K562 (cell line): ENCODE data around the gene AHCYL2.

Experiments
- CTCF ChIP-seq, 3 experiments: IDR thresholded peaks in 2 of 3; conservative IDR thresholded peaks in 1 of 3; 2 replicates each; pipeline ENCODE4 v1.5.1; 2011 to 2012; ENCODE audit warnings: low read length in 3 of 3, mild to moderate bottlenecking in 3 of 3, control low read depth in 2 of 3, improper control_type of control experiment in 1 of 3, inconsistent platforms in 1 of 3, low read depth in 1 of 3, mixed read lengths in 1 of 3, moderate library complexity in 1 of 3; ENCODE audit not compliant: insufficient read depth in 2 of 3
- EGR1 ChIP-seq: fragments of 450-650 bp; conservative IDR thresholded peaks from 2 replicates; pipeline ENCODE4 v1.6.1; 2017; ENCODE audit warnings: mild to moderate bottlenecking
- EP300 ChIP-seq: IDR thresholded peaks from 2 replicates; pipeline ENCODE4 v1.6.1; 2012; ENCODE audit warnings: low read length, improper control_type of control experiment
- POLR2AphosphoS5 ChIP-seq: IDR thresholded peaks from 2 replicates; pipeline ENCODE4 v1.6.1; 2011; ENCODE audit warnings: mild to moderate bottlenecking, low read depth, low read length, moderate library complexity; ENCODE audit not compliant: control insufficient read depth, insufficient read depth
- SAP30 ChIP-seq: fragments of 200-600 bp; sonication (generic); IDR thresholded peaks from 2 replicates; pipeline ENCODE4 v1.6.1; 2012; ENCODE audit warnings: borderline replicate concordance, low read depth, mild to moderate bottlenecking, moderate library complexity, low read length, control low read depth, inconsistent platforms; ENCODE audit not compliant: insufficient read depth, poor library complexity, severe bottlenecking
- ZNF24 ChIP-seq: fragments of 450-650 bp; IDR thresholded peaks from 2 replicates; pipeline ENCODE4 v1.6.1; 2016
- ZNF79 ChIP-seq: fragments of 250-450 bp; sonication (Bioruptor Pico); IDR thresholded peaks from 2 replicates; pipeline ENCODE4 v1.4.0; 2020; ENCODE audit warnings: low read depth, mild to moderate bottlenecking, moderate library complexity
- ZZZ3 ChIP-seq: fragments of 450-650 bp; IDR thresholded peaks from 2 replicates; pipeline ENCODE4 v1.6.1; 2016; ENCODE audit warnings: antibody characterized with exemption, mild to moderate bottlenecking, moderate library complexity
- TF ChIP-seq, protein P1 (sequence below): sonication (generic); formaldehyde crosslinking; IDR thresholded peaks from 2 replicates; pipeline ENCODE4 v1.4.0; 2020; ENCODE audit warnings: mild to moderate bottlenecking, missing genetic modification reagents
- TF ChIP-seq, protein P2 (sequence below): fragments of 250-450 bp; sonication (Bioruptor Pico); IDR thresholded peaks from 2 replicates; pipeline ENCODE4 v1.4.0; 2020; ENCODE audit warnings: mild to moderate bottlenecking, moderate library complexity

DNA sequence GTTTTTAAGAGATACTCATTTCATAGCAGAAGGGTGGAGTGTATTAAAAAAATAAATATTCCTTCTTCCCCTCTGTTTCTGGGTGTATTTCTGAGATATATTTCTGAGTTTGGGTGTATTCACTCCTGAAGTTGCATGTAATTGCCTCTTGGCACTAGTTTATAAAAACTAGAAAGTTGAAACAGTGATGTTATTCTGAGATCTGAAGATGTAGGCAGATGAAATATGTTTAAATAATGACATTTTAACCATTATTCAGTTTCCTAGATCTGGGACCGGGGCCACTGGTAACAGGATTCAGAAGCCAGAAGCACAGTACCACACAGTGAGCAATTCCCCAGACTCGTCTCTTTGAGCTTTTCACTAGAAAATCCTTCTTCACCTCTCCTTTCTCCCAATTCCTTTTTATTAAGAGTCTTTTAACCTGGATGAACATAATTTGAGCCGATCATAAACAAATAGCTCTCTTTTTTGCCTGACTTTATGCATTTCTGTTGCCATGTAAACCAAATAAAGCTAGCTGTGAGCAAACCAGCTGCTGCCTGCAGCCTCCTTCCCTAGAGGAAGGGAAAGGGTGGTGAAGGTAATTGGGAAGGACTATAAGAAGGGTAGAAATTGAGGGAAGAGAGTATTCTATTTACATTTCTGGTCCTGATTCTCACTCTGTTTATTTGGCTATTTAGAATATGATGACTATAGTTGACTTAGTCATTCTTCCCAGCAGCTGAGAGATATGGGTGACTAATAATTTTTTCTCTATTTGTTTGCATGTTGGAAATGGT, 107.6 kb downstream of the AHCYL2 start:
- TF ChIP-seq POLR2AphosphoS5, result no peak
- TF ChIP-seq, protein P1, sequence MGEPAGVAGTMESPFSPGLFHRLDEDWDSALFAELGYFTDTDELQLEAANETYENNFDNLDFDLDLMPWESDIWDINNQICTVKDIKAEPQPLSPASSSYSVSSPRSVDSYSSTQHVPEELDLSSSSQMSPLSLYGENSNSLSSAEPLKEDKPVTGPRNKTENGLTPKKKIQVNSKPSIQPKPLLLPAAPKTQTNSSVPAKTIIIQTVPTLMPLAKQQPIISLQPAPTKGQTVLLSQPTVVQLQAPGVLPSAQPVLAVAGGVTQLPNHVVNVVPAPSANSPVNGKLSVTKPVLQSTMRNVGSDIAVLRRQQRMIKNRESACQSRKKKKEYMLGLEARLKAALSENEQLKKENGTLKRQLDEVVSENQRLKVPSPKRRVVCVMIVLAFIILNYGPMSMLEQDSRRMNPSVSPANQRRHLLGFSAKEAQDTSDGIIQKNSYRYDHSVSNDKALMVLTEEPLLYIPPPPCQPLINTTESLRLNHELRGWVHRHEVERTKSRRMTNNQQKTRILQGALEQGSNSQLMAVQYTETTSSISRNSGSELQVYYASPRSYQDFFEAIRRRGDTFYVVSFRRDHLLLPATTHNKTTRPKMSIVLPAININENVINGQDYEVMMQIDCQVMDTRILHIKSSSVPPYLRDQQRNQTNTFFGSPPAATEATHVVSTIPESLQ (CRISPR knock-in tag), result no peak
- TF ChIP-seq EGR1, result no peak
- no peak for TF ChIP-seq ZNF79 (CRISPR knock-in tag)
- TF ChIP-seq, protein P2, sequence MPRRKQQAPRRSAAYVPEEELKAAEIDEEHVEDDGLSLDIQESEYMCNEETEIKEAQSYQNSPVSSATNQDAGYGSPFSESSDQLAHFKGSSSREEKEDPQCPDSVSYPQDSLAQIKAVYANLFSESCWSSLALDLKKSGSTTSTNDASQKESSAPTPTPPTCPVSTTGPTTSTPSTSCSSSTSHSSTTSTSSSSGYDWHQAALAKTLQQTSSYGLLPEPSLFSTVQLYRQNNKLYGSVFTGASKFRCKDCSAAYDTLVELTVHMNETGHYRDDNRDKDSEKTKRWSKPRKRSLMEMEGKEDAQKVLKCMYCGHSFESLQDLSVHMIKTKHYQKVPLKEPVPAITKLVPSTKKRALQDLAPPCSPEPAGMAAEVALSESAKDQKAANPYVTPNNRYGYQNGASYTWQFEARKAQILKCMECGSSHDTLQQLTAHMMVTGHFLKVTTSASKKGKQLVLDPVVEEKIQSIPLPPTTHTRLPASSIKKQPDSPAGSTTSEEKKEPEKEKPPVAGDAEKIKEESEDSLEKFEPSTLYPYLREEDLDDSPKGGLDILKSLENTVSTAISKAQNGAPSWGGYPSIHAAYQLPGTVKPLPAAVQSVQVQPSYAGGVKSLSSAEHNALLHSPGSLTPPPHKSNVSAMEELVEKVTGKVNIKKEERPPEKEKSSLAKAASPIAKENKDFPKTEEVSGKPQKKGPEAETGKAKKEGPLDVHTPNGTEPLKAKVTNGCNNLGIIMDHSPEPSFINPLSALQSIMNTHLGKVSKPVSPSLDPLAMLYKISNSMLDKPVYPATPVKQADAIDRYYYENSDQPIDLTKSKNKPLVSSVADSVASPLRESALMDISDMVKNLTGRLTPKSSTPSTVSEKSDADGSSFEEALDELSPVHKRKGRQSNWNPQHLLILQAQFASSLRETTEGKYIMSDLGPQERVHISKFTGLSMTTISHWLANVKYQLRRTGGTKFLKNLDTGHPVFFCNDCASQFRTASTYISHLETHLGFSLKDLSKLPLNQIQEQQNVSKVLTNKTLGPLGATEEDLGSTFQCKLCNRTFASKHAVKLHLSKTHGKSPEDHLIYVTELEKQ (CRISPR knock-in tag), result no peak
- TF ChIP-seq ZZZ3, result no peak
- TF ChIP-seq ZNF24, result no peak
- TF ChIP-seq SAP30, result no peak
- TF ChIP-seq CTCF (IDR thresholded peaks at IDR 0.05 in 2 of 3, conservative IDR thresholded peaks at IDR 0.05 in 1 of 3; ENCODE audit: insufficient read depth in 2 of 3, low read depth in 1 of 3, low read length in 3 of 3), result no peak
- TF ChIP-seq EP300, result no peak
